ENCODE data around the gene PTBP1.
"Not testable (repeated sequence)": the region's sequence is repeated elsewhere in the genome, so short reads cannot be mapped to it uniquely, and the experiment has no call there.

The PTBP1 gene

GRCh38 chr19:827710-828321, 30.6 kb downstream of the PTBP1 start, which contains the start of gene AZU1:
TSS of gene AZU1 (plus strand) at chr19:827837. CDS start at chr19:827847, 10 bp downstream.
- DNase-seq (ENCODE audit: low read depth, low spot score), result no peak

- no peak for DNase-seq (ENCODE audit: low read depth, low spot score)
Observed at GRCh38 chr19:829129-829758, 32.0 kb downstream of the PTBP1 start.

- no peak for DNase-seq (ENCODE audit: low read depth, low spot score)
Observed at GRCh38 chr19:831407-832369, 34.4 kb downstream of the PTBP1 start.

GRCh38 chr19:834216-834615, 37.0 kb downstream of the PTBP1 start:
- no peak for DNase-seq (ENCODE audit: low read depth, low spot score)

GRCh38 chr19:835210-835810, 38.1 kb downstream of the PTBP1 start:
- DNase-seq (ENCODE audit: low read depth, low spot score), result no peak

- DNase-seq (ENCODE audit: low read depth, low spot score), result no peak
Observed at GRCh38 chr19:840519-841206, 43.4 kb downstream of the PTBP1 start, which contains the start of gene PRTN3. TSS of gene PRTN3 (plus strand) at chr19:840999. CDS start at chr19:841009, 10 bp downstream.

GRCh38 chr19:842802-843179, 45.5 kb downstream of the PTBP1 start:
- DNase-seq (ENCODE audit: low read depth, low spot score), result not testable (repeated sequence)

- peak; percentile 53 for DNase-seq (ENCODE audit: low read depth, low spot score)
Observed at GRCh38 chr19:843180-843835, 46.1 kb downstream of the PTBP1 start.

- no peak for DNase-seq (ENCODE audit: low read depth, low spot score)
Observed at GRCh38 chr19:843836-844545, 46.7 kb downstream of the PTBP1 start.

GRCh38 chr19:844546-844971, 47.3 kb downstream of the PTBP1 start:
- DNase-seq (ENCODE audit: low read depth, low spot score), result no peak

GRCh38 chr19:845707-846521, 48.7 kb downstream of the PTBP1 start:
- no peak for DNase-seq (ENCODE audit: low read depth, low spot score)

- DNase-seq (ENCODE audit: low read depth, low spot score), result no peak
Observed at GRCh38 chr19:848386-848921, 51.2 kb downstream of the PTBP1 start.

GRCh38 chr19:849195-849594, 51.9 kb downstream of the PTBP1 start:
- not testable (repeated sequence) for DNase-seq (ENCODE audit: low read depth, low spot score)

- peak; percentile 94 for DNase-seq (ENCODE audit: low read depth, low spot score)
Observed at GRCh38 chr19:850221-850978, 53.1 kb downstream of the PTBP1 start.

- no peak for DNase-seq (ENCODE audit: low read depth, low spot score)
Observed at GRCh38 chr19:850979-851335, 53.7 kb downstream of the PTBP1 start.

- no peak for DNase-seq (ENCODE audit: low read depth, low spot score)
Observed at GRCh38 chr19:852136-853013, 55.1 kb downstream of the PTBP1 start, which contains the start of gene ELANE. TSS of gene ELANE (plus strand) at chr19:852303. CDS start at chr19:852329, 26 bp downstream.

GRCh38 chr19:853014-853585, 55.8 kb downstream of the PTBP1 start:
- DNase-seq (ENCODE audit: low read depth, low spot score), result no peak

Measured in ELF-1 (cell line).